HEK293 (cell line): ENCODE data around the gene ZFR2.

ENCODE experiments used
- CTCF ChIP-seq: fragments of 450-650 bp; formaldehyde crosslinking; IDR thresholded peaks from 2 replicates; pipeline ENCODE4 v1.5.1; 2016; ENCODE audit warnings: missing biosample characterization, missing genetic modification characterization
- KLF1 ChIP-seq: fragments of 450-650 bp; formaldehyde crosslinking; IDR thresholded peaks from 2 replicates; pipeline ENCODE4 v1.5.1; 2016; ENCODE audit warnings: missing biosample characterization, missing genetic modification characterization
- MEIS1 ChIP-seq: sonication (generic); formaldehyde crosslinking; IDR thresholded peaks from 2 replicates; pipeline ENCODE4 v1.8.1; 2022; ENCODE audit warnings: missing genetic modification reagents, mild to moderate bottlenecking, borderline replicate concordance
- REST ChIP-seq: fragments of 450-650 bp; formaldehyde crosslinking; IDR thresholded peaks from 2 replicates; pipeline ENCODE4 v1.5.1; 2016; ENCODE audit warnings: missing biosample characterization, missing genetic modification characterization
- TCF7L2 ChIP-seq: IDR thresholded peaks from 2 replicates; pipeline ENCODE4 v1.6.1; 2011; ENCODE audit warnings: low read depth, mild to moderate bottlenecking, inconsistent platforms, low read length, moderate library complexity, borderline replicate concordance
- YY1 ChIP-seq: fragments of 450-650 bp; formaldehyde crosslinking; IDR thresholded peaks from 2 replicates; pipeline ENCODE4 v1.5.1; 2018; ENCODE audit warnings: missing biosample characterization, missing genetic modification characterization
- ZBTB49 ChIP-seq: fragments of 450-650 bp; formaldehyde crosslinking; IDR thresholded peaks from 2 replicates; pipeline ENCODE4 v1.5.1; 2016; ENCODE audit warnings: missing biosample characterization, missing genetic modification characterization, low read depth
- ZFP37 ChIP-seq: fragments of 450-650 bp; formaldehyde crosslinking; IDR thresholded peaks from 2 replicates; pipeline ENCODE4 v1.5.1; 2016; ENCODE audit warnings: missing biosample characterization, missing genetic modification characterization
- ZNF302 ChIP-seq: fragments of 450-650 bp; formaldehyde crosslinking; IDR thresholded peaks from 2 replicates; pipeline ENCODE4 v1.5.1; 2016; ENCODE audit warnings: missing biosample characterization, missing genetic modification characterization, low read depth
- ZNF341 ChIP-seq: fragments of 450-650 bp; formaldehyde crosslinking; IDR thresholded peaks from 2 replicates; pipeline ENCODE4; 2016; ENCODE audit warnings: low read depth, missing biosample characterization, missing genetic modification characterization
- ZNF362 ChIP-seq: fragments of 450-650 bp; formaldehyde crosslinking; IDR thresholded peaks from 2 replicates; pipeline ENCODE4 v1.5.1; 2016; ENCODE audit warnings: missing biosample characterization, missing genetic modification characterization
- ZNF624 ChIP-seq: fragments of 450-650 bp; formaldehyde crosslinking; IDR thresholded peaks from 2 replicates; pipeline ENCODE4 v1.5.1; 2017; ENCODE audit warnings: missing biosample characterization, missing genetic modification characterization
- ZNF658 ChIP-seq: fragments of 450-650 bp; formaldehyde crosslinking; IDR thresholded peaks from 2 replicates; pipeline ENCODE4; 2016; ENCODE audit warnings: missing biosample characterization, missing genetic modification characterization
- ZSCAN30 ChIP-seq: fragments of 450-650 bp; IDR thresholded peaks from 2 replicates; pipeline ENCODE4 v1.5.1; 2018; ENCODE audit warnings: missing biosample characterization, mild to moderate bottlenecking, missing genetic modification characterization, moderate library complexity

GRCh38 chr19:3830621-3831589, 37.9 kb downstream of the ZFR2 start:
- TF ChIP-seq YY1 (tag by site-specific recombination) (no peak), ZNF362 (tag by site-specific recombination) (no peak), ZFP37 (no peak), CTCF (tag by site-specific recombination) (no peak), REST (no peak), MEIS1 (CRISPR knock-in tag) (no peak), ZNF302 (tag by site-specific recombination) (no peak), ZSCAN30 (no peak), ZNF341 (no peak), ZNF658 (tag by site-specific recombination) (no peak), ZNF624 (tag by site-specific recombination) (no peak), TCF7L2 (no peak), KLF1 (tag by site-specific recombination) (no peak), ZBTB49 (tag by site-specific recombination) (no peak)
